Caco-2 (cell line): ENCODE data around the gene CSTPP1. TPM values are rescaled to one million over a fixed set of nuclear protein-coding genes. Genes with fewer than 3 reads are reported as not detected.

Experiments
- BruUV-seq: library from RNA; stranded (reverse); fragments of 400-500 nt; replicated peaks from 2 replicates; lab custom pipeline; 2021; lab: Mats Ljungman, UMichigan
- CTCF ChIA-PET: fragments of 300-600 bp; sonication (Branson Sonifier 250); formaldehyde crosslinking; loops from one replicate; lab custom pipeline; 2022; ENCODE audit warnings: antibody characterized with exemption; lab: Charles Lee
- POLR2A ChIA-PET: fragments of 300-600 bp; sonication (Branson Sonifier 250); formaldehyde crosslinking; loops from one replicate; lab custom pipeline; 2022; ENCODE audit warnings: antibody characterized with exemption; lab: Charles Lee
- DNase-seq, 2 experiments: peaks; one replicate each; pipeline versions ENCODE4 v3.0.0 to v3.0.0-alpha.2; 2020 to 2022
- H3K27me3 ChIP-seq: replicated peaks from 2 replicates; pipeline ENCODE4 v1.6.0; 2011; ENCODE audit warnings: low read length; ENCODE audit not compliant: control insufficient read depth, insufficient read depth
- H3K36me3 ChIP-seq: 2 replicates; pipeline ENCODE4 v1.5.1; 2011; ENCODE audit warnings: low read length; ENCODE audit not compliant: control insufficient read depth, insufficient read depth
- H3K4me1 ChIP-seq: fragments of 250-450 bp; sonication (Bioruptor Pico); 2 replicates; pipeline ENCODE4 v1.5.1; 2020; ENCODE audit warnings: mild to moderate bottlenecking
- H3K4me3 ChIP-seq: 2 replicates; pipeline ENCODE4 v1.5.1; 2011; ENCODE audit warnings: low read depth, mild to moderate bottlenecking, control low read depth, low read length
- H3K9me3 ChIP-seq: fragments of 250-450 bp; sonication (Bioruptor Pico); 2 replicates; pipeline ENCODE4 v1.5.1; 2020; ENCODE audit warnings: mild to moderate bottlenecking, moderate library complexity
- H3K27ac Mint-ChIP-seq: one replicate; pipeline ENCODE4 v1.8.0; 2022; ENCODE audit warnings: mixed read lengths; ENCODE audit not compliant: unreplicated experiment
- H3K27me3 Mint-ChIP-seq: one replicate; pipeline ENCODE4 v1.8.0; 2022; ENCODE audit warnings: mixed read lengths; ENCODE audit not compliant: insufficient read depth, unreplicated experiment
- H3K36me3 Mint-ChIP-seq: one replicate; pipeline ENCODE4 v1.8.0; 2022; ENCODE audit warnings: mild to moderate bottlenecking, mixed read lengths; ENCODE audit not compliant: insufficient read depth, unreplicated experiment
- H3K4me1 Mint-ChIP-seq: one replicate; pipeline ENCODE4 v1.8.0; 2022; ENCODE audit warnings: low read depth, mixed read lengths; ENCODE audit not compliant: unreplicated experiment
- H3K4me3 Mint-ChIP-seq: one replicate; pipeline ENCODE4 v1.8.0; 2022; ENCODE audit warnings: mild to moderate bottlenecking, moderate library complexity, mixed read lengths; ENCODE audit not compliant: unreplicated experiment
- H3K9me3 Mint-ChIP-seq: one replicate; pipeline ENCODE4 v1.8.0; 2022; ENCODE audit warnings: mixed read lengths; ENCODE audit not compliant: unreplicated experiment
- CTCF ChIP-seq, 2 experiments: fragments of 200-600 bp in 1 of 2; IDR thresholded peaks; 1 replicate in 1 of 2; 2 replicates in 1 of 2; pipeline versions ENCODE4 v1.5.1 to v1.8.0; 2011 to 2022; ENCODE audit warnings: antibody characterized with exemption in 1 of 2, control low read depth in 1 of 2, inconsistent platforms in 1 of 2, low read depth in 1 of 2, low read length in 1 of 2, mild to moderate bottlenecking in 1 of 2, moderate library complexity in 1 of 2; ENCODE audit not compliant: insufficient read depth in 1 of 2, severe bottlenecking in 1 of 2, unreplicated experiment in 1 of 2
- intact Hi-C: fragments of 100-400 bp; cut with micrococcal nuclease; formaldehyde crosslinking; loops from one replicate; pipeline ENCODE4 v1.10.0; 2022; ENCODE audit not compliant: unreplicated experiment
- total RNA-seq: library from RNA; stranded (reverse); gene quantifications from 2 replicates; pipeline ENCODE4 v1.2.3, GENCODE V29; 2022

The CSTPP1 gene
- total RNA-seq, 1 experiment from 2014 or later, result 22.9 TPM

GRCh38 chr11:47163193-47163592 lies 226.6 kb downstream of the CSTPP1 start:
- Histone ChIP-seq H3K9me3 (no peaks in the 10 kb centered on the region), H3K4me3 (no peak overlapping the region), H3K4me1 (no peaks in the 10 kb centered on the region), H3K36me3 (peaks cover 10% of the 10 kb centered on the region), H3K27me3 (no peaks in the 10 kb centered on the region)
- ChIA-PET POLR2A (interaction anchor here (0.5 to 0.7 kb wide), 4 partner anchors 30 to 254 kb away, joined by 3 to 8 read pairs (median 4); no protein-coding TSS in a partner anchor), CTCF (interaction anchor here (0.6 to 2.0 kb wide), 7 partner anchors 10 to 270 kb away, joined by 3 to 8 read pairs (median 4); no protein-coding TSS in a partner anchor)
- no peaks in the 10 kb centered on the region for H3K9me3 Mint-ChIP-seq
- H3K4me3 Mint-ChIP-seq, result no peak overlapping the region
- peaks cover 4% of the 10 kb centered on the region for H3K4me1 Mint-ChIP-seq
- no TSS peak for BruUV-seq
- no peak for DNase-seq
- intact Hi-C loops, result no loop called here
- H3K36me3 Mint-ChIP-seq, result peaks cover 87% of the 10 kb centered on the region
- H3K27me3 Mint-ChIP-seq, result no peaks in the 10 kb centered on the region
- H3K27ac Mint-ChIP-seq, result no peak overlapping the region
- no peak for TF ChIP-seq CTCF (IDR thresholded peaks at IDR 0.05; ENCODE audit: insufficient read depth in 1 of 2, low read depth in 1 of 2, low read length in 1 of 2, severe bottlenecking in 1 of 2, unreplicated experiment in 1 of 2)

- TF ChIP-seq CTCF (IDR thresholded peaks at IDR 0.05; ENCODE audit: insufficient read depth in 1 of 2, low read depth in 1 of 2, low read length in 1 of 2, severe bottlenecking in 1 of 2, unreplicated experiment in 1 of 2), result no peak
- DNase-seq, result no peak
- Mint-ChIP-seq H3K9me3 (no peaks in the 10 kb centered on the region), H3K4me3 (no peak overlapping the region), H3K27ac (no peak overlapping the region), H3K27me3 (no peaks in the 10 kb centered on the region), H3K4me1 (no peaks in the 10 kb centered on the region), H3K36me3 (peaks cover 80% of the 10 kb centered on the region)
- Histone ChIP-seq H3K4me3 (no peak overlapping the region), H3K27me3 (no peaks in the 10 kb centered on the region), H3K4me1 (no peaks in the 10 kb centered on the region), H3K9me3 (no peaks in the 10 kb centered on the region), H3K36me3 (peaks cover 11% of the 10 kb centered on the region)
- intact Hi-C loops, result no loop called here
- ChIA-PET POLR2A (no interaction called here), CTCF (interaction anchor here (1.4 kb wide), 1 partner anchor 16 kb away, joined by 4 read pairs; no protein-coding TSS in a partner anchor)
- BruUV-seq, result no TSS peak
Observed at GRCh38 chr11:47163898-47164297, 227.3 kb downstream of the CSTPP1 start.

GRCh38 chr11:47164321-47164720 lies 227.8 kb downstream of the CSTPP1 start:
- Mint-ChIP-seq H3K4me1 (no peaks in the 10 kb centered on the region), H3K36me3 (peaks cover 76% of the 10 kb centered on the region), H3K27ac (no peak overlapping the region), H3K4me3 (no peak overlapping the region), H3K9me3 (no peaks in the 10 kb centered on the region), H3K27me3 (no peaks in the 10 kb centered on the region)
- BruUV-seq, result no TSS peak
- no peaks in the 10 kb centered on the region for H3K27me3 ChIP-seq
- no peaks in the 10 kb centered on the region for H3K4me1 ChIP-seq
- CTCF ChIA-PET, result interaction anchor here (1.4 kb wide), 1 partner anchor 17 kb away, joined by 4 read pairs; no protein-coding TSS in a partner anchor
- POLR2A ChIA-PET, result no interaction called here
- DNase-seq, result no peak
- intact Hi-C loops, result no loop called here
- H3K4me3 ChIP-seq, result no peak overlapping the region
- no peaks in the 10 kb centered on the region for H3K9me3 ChIP-seq
- peaks cover 11% of the 10 kb centered on the region for H3K36me3 ChIP-seq
- TF ChIP-seq CTCF (IDR thresholded peaks at IDR 0.05; ENCODE audit: insufficient read depth in 1 of 2, low read depth in 1 of 2, low read length in 1 of 2, severe bottlenecking in 1 of 2, unreplicated experiment in 1 of 2), result no peak
